Posterior cingulate gyrus (tissue), 11 donors: ENCODE results near the gene BBOX1.
"Not testable (repeated sequence)": the region's sequence is repeated elsewhere in the genome, so short reads cannot be mapped to it uniquely, and the experiment has no call there.

Source experiments
- DNase-seq, 10 donors: peaks; one replicate each; pipeline versions ENCODE4 v3.0.0 to v3.0.0-alpha.2; 2020 to 2021; ENCODE audit warnings: mixed read lengths in 3 of 10
- intact Hi-C: fragments of 100-400 bp; cut with DNase I; formaldehyde crosslinking; loops from one replicate; pipeline ENCODE4 v1.15.1; 2023

Gene BBOX1

DNA sequence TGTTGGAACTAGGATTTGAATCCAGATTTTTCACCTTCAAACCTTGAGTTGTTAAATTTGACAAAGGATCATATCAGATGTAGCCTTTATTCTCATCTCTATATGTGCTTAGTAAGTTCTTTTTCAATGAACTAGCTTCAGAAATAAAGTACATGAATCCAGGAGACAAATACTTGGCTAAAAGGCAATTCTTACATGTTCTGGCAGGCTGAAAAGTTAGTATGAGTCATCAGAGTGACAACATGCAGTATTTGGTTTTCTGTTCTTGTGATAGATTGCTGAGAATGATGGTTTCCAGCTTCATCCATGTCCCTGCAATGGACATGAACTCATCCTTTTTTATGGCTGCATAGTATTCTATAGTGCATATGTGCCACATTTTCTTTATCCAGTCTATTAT lies 40.4 kb downstream of the BBOX1 start:
- intact Hi-C loops = no loop called here
- DNase-seq = no peak

DNA sequence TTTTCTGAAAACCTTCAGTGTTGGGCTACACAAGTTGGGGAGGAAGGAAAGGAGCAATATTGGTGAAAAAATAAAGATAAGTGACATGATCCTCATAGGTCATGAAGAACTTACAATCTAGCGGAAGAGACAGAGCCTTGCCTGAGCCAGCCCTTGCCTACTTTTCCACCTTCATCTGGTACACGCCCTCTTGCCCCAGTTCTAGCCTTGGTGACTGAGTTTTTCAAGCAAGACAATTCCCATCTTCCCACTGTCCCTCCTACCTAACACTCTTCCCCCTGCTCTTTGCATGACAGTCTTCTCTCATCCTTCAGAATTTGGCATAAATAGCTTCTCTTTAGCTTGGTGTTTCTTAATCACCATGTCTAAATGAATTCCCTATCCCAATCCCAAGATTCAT lies 42.6 kb downstream of the BBOX1 start:
- DNase-seq = no peak
- intact Hi-C loops = no loop called here

DNA sequence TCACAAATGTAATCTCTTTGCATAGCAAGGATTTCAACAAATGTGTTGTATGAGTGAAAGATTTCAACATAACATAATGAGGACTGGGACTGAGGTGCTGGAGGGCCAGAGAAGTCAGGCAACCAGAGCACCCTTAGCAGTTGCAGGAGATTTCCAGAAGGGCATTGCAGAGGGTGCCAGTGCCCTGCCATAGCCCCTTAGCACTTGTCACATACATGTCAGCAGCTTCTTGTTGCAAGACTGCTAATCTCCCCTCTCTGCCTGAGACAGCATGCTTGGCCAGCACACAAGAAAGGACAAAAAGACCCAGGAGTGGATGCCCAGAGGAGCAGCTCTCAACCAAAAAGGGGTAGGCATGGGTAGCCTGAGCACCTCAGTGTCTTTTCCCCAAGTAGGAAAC lies 43.2 kb downstream of the BBOX1 start:
- intact Hi-C loops = no loop called here
- no peak for DNase-seq

GRCh38 chr11:27084518-27084917 lies 43.9 kb downstream of the BBOX1 start:
- DNase-seq = no peak
- intact Hi-C loops = no loop called here

DNA sequence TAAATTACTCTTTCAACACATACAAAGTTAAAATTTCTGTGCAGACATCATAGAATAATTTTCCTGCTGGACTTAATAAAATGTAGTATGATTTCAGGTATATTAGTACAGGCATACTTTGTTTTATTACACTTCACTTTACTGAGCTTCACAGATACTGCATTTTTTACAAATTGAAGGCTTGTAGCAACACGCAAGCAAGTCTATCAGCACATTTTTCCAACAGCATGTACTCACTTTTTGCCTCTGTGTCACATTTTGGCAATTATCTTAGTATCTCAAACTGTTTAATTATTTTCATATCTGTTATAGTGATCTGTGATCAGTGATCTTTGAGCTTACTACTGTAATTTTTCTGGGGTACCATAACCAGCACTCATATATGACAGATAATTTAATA lies 44.5 kb downstream of the BBOX1 start:
- no peak for DNase-seq
- intact Hi-C loops = no loop called here

GRCh38 chr11:27085605-27086004 lies 45.0 kb downstream of the BBOX1 start:
- no peak for DNase-seq
- intact Hi-C loops = no loop called here

- intact Hi-C loops = no loop called here
Observed at GRCh38 chr11:27087432-27087831, 46.8 kb downstream of the BBOX1 start.

GRCh38 chr11:27088353-27088752 lies 47.7 kb downstream of the BBOX1 start:
- no peak for DNase-seq
- intact Hi-C loops = no loop called here

More at GRCh38 chr11:27087432-27087831, 46.8 kb downstream of the BBOX1 start:
- no peak for DNase-seq

- no peak for DNase-seq
- intact Hi-C loops = no loop called here
Observed at GRCh38 chr11:27089746-27090145, 49.1 kb downstream of the BBOX1 start.

DNA sequence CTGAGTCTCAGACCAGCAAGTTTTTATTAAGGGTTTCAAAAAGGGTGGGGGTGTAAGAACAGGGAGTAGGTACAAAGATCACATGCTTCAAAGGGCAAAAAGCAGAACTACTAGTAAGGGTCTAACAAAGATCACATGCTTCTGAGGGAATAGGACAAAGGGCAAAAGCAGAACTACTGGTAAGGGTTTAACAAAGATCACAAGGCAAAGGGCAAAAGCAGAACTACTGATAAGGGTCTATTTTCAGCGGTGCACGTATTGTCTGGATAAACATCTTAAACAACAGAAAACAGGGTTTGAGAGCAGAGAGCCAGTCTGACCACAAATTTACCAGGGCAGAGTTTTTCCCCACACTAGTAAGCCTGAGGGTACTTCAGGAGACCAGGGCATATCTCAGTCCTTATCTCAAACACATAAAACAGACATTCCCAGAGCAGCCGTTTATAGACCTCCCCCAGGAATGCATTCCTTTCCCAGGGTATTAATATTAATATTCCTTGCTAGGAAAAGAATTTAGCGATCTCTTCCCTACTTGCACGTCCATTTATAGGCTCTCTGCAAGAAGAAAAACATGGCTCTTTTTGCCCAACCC lies 49.8 kb downstream of the BBOX1 start:
- DNase-seq, intact Hi-C loops: not testable (repeated sequence)

- intact Hi-C loops = no loop called here
- no peak for DNase-seq
Observed at GRCh38 chr11:27094120-27094519, 53.5 kb downstream of the BBOX1 start.

DNA sequence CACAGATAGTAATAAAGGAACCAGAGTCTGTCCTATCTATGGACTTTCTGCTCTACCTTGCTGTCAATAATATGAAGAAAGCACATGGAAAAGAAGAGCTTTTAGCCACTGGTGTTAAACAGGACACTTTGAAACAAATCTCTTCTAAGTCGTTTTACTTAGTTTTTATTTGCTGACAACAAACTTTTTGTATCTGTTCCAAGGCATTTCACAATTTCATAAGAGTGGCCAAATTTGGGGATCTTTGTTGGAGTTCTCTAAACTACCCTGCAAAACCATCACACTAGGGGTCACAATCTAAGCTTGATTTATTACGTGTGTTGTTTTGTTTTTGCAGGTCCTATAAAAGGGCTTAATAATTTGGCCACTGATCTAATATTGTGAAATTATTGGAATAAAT lies 54.4 kb downstream of the BBOX1 start:
- no peak for DNase-seq
- intact Hi-C loops = no loop called here

DNA sequence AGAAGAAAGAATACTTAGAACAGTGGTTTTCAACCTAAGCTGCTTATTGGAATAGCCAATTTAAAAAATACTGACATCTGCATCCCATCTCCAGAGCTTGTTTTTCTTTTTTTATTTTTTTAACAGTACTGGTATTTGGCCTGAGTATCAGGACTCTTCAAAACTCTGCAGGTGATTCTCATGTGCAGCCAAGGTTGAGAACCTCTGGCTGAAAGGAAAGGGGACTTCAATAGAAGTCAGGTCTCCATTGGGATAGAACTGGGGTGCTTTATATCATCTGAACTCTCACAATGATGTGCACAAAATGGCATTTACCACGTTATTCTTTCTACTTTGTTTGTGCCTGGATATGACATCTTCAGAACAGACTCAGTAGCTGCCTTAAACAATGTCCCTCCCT lies 55.3 kb downstream of the BBOX1 start:
- intact Hi-C loops = no loop called here
- DNase-seq = no peak

- no peak for DNase-seq
- intact Hi-C loops = no loop called here
Observed at GRCh38 chr11:27097551-27097950, 56.9 kb downstream of the BBOX1 start.

DNA sequence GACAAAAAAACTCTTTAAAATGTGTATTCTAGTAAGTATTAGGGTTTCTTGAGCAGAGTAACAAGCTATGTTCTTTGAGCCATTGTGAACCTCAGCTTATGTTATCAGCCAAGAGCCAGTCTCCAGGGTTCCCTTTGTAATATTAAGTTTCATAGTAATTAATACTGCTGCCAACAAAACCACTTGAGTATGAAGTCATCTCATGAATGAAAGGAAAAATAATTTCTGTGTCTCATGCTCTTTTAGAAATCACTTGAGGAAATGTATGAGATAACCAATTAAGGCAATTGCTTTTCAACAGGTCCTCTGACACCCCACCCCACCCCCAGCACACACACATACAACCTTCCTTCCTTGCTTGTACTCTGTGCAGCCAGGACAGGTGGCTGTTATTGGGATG lies 59.9 kb downstream of the BBOX1 start:
- intact Hi-C loops = no loop called here
- DNase-seq = no peak

DNA sequence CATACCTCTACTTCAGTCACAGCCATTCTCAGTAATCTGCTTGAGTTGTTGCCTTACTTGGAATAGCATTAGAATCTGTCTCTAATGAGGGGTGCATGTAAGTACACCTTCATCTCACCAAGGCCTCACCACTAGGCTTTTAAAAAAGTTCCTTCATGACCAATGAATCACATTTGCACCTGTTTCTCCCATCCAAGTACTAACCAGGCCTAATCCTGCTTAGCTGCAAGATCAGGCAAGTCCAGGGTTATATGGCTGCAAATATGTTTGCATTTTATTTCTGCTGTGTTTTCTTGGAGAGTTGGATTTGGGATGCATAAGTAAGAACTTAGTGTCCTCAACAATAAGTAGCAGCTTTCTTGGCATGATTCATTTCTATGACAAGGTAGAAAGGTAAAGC lies 66.9 kb downstream of the BBOX1 start:
- no peak for DNase-seq
- intact Hi-C loops = no loop called here

GRCh38 chr11:27108809-27109208 lies 68.2 kb downstream of the BBOX1 start:
- intact Hi-C loops = no loop called here
- no peak for DNase-seq

DNA sequence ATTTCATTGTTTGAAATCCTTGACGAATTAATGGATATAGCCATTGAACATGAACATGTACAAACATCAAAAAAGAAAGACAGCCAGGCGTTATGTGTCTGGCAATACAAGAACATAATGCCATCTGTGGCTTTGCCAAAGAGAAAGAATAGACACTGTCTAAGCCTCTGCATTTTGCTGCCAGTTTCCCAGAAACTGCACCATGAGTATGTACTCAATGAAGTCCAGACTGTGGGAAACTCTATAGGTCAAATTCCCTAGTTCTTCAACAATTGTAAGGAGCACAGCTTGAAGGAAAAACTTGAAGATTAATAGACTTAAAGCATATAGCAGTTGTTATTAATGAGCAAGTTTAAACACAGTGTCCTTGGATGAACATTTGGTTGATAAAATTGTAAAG lies 71.3 kb downstream of the BBOX1 start:
- DNase-seq = no peak
- intact Hi-C loops = no loop called here

GRCh38 chr11:27112946-27113345 lies 72.3 kb downstream of the BBOX1 start:
- no peak for DNase-seq
- intact Hi-C loops = no loop called here

- intact Hi-C loops = no loop called here
Observed at GRCh38 chr11:27115051-27115650, 74.5 kb downstream of the BBOX1 start.

GRCh38 chr11:27116684-27117083 lies 76.1 kb downstream of the BBOX1 start:
- intact Hi-C loops = no loop called here
- DNase-seq = no peak

More at GRCh38 chr11:27115051-27115650, 74.5 kb downstream of the BBOX1 start:
- no peak for DNase-seq

DNA sequence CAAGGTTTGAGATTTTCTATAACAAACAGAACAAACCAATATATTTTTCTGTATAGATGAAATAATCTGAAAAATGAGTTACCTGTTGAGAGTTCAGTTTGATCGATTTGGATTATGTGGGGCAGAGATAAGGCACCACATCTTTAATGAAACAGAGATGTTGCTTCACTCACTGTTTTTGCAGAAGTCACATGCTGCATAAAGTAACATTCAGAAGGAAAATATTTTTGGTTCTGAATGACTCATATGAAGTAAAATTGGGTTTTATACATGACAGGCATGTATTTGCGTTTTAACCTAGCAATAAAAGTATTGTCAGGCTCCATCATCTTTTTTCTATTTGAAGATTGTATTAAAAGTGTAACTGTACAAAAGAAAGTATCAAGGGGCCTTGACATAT lies 77.8 kb downstream of the BBOX1 start:
- intact Hi-C loops = no loop called here

GRCh38 chr11:27118949-27119348 lies 78.3 kb downstream of the BBOX1 start:
- intact Hi-C loops = no loop called here
- DNase-seq = no peak

More for the DNA sequence above, 77.8 kb downstream of the BBOX1 start:
- no peak for DNase-seq
